Mesothelial cell of epicardium (in vitro differentiated cells): Measurements from ENCODE around the gene MGAT5. TPM values are rescaled to one million over a fixed set of nuclear protein-coding genes. Genes with fewer than 3 reads are reported as not detected.

Experiments
- DNase-seq, 2 experiments: peaks; one replicate each; pipeline ENCODE4 v3.0.0; 2021; ENCODE audit warnings: low spot score in 2 of 2; ENCODE audit not compliant: unreplicated experiment in 2 of 2
- H3K27ac Mint-ChIP-seq: 2 replicates; pipeline ENCODE4 v1.8.0; 2021; ENCODE audit warnings: mixed read lengths
- H3K27me3 Mint-ChIP-seq: 2 replicates; pipeline ENCODE4 v1.8.0; 2021; ENCODE audit warnings: low read depth, mixed read lengths
- H3K36me3 Mint-ChIP-seq: 2 replicates; pipeline ENCODE4 v1.8.0; 2021; ENCODE audit warnings: mixed read lengths
- H3K4me1 Mint-ChIP-seq: 2 replicates; pipeline ENCODE4 v1.8.0; 2021; ENCODE audit warnings: mixed read lengths
- H3K4me3 Mint-ChIP-seq: 2 replicates; pipeline ENCODE4 v1.8.0; 2021; ENCODE audit warnings: mild to moderate bottlenecking, moderate library complexity, mixed read lengths
- H3K9me3 Mint-ChIP-seq: 2 replicates; pipeline ENCODE4 v1.8.0; 2021; ENCODE audit warnings: mixed read lengths
- total RNA-seq: library from RNA; stranded (reverse); gene quantifications from 3 replicates; pipeline ENCODE4 v1.2.1, GENCODE V29; 2021
- TF ChIP-seq, protein P1 (sequence below): fragments of 200-600 bp; sonication (generic); IDR thresholded peaks from one replicate; pipeline ENCODE4 v1.5.0; 2021; ENCODE audit warnings: antibody characterized with exemption; ENCODE audit not compliant: unreplicated experiment

MGAT5 gene
- total RNA-seq, 1 donor from 2014 or later, result 41.1 TPM

DNA sequence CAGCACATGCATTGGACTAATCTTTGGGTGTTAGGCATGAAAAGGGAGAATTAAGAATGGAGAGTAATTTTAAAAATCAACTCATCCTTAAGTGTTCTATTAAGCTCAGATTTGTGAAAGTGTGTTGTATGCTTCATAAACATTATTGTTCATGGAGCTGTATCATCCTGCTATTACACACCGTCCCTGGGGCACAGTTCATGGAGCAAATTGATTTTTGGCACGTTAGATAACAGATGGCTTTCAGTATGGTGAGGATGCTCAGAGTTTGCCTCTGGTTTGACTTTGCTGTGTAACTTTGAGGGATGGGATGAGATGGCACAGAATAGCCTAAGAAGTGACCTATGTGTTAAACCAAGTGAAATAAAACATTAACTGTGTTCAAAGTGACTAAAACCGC lies 97.1 kb downstream of the MGAT5 start:
- no peaks in the 10 kb centered on the region for H3K27me3 Mint-ChIP-seq
- H3K36me3 Mint-ChIP-seq, result peaks cover 6% of the 10 kb centered on the region
- no peak overlapping the region for H3K4me3 Mint-ChIP-seq
- TF ChIP-seq, protein P1, sequence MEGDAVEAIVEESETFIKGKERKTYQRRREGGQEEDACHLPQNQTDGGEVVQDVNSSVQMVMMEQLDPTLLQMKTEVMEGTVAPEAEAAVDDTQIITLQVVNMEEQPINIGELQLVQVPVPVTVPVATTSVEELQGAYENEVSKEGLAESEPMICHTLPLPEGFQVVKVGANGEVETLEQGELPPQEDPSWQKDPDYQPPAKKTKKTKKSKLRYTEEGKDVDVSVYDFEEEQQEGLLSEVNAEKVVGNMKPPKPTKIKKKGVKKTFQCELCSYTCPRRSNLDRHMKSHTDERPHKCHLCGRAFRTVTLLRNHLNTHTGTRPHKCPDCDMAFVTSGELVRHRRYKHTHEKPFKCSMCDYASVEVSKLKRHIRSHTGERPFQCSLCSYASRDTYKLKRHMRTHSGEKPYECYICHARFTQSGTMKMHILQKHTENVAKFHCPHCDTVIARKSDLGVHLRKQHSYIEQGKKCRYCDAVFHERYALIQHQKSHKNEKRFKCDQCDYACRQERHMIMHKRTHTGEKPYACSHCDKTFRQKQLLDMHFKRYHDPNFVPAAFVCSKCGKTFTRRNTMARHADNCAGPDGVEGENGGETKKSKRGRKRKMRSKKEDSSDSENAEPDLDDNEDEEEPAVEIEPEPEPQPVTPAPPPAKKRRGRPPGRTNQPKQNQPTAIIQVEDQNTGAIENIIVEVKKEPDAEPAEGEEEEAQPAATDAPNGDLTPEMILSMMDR, result no peak
- no peak for DNase-seq
- H3K4me1 Mint-ChIP-seq, result peaks cover 10% of the 10 kb centered on the region
- H3K27ac Mint-ChIP-seq, result no peak overlapping the region
- no peaks in the 10 kb centered on the region for H3K9me3 Mint-ChIP-seq

DNA sequence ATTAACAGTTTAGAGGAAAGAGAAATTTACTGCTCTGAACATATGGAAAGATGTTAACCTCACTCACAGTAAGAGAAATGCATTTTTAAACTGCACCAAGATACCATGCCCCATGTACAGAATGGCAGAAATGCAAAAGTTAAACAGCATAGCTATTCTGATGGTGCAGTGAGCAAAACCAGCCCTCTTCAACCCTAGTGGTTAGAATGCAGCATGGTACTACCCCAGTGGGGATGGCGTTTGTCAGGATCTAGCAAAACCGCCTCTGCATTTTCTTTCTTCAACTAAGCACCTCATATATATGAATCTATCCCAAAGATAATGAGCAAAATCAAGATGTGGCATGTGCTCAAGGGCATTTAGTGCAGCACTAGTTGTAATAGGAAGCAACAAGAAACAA lies 98.0 kb downstream of the MGAT5 start:
- Mint-ChIP-seq H3K4me1 (peaks cover 7% of the 10 kb centered on the region), H3K27ac (no peak overlapping the region), H3K4me3 (no peak overlapping the region), H3K27me3 (no peaks in the 10 kb centered on the region), H3K9me3 (no peaks in the 10 kb centered on the region), H3K36me3 (peaks cover 6% of the 10 kb centered on the region)
- TF ChIP-seq, protein P1, result no peak
- no peak for DNase-seq

DNA sequence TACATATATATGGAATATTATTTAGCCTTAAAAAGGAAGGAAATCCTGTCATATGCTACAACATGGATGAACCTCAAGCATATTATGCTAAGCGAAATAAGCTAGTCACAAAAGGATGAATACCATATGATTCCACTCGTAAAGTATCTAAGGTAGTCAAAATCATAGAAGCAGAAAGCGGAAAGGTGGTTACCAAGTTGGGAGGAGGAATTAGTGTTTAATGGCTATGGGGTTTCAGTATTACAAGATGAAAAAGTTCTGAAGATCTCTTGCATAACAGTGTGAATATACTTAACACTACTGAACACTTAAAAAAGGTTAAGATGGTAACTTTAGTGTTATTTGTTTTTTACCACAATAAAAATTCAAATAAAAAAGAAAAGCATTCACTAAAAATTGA lies 99.0 kb downstream of the MGAT5 start:
- Mint-ChIP-seq H3K27ac (no peak overlapping the region), H3K36me3 (peaks cover 6% of the 10 kb centered on the region), H3K27me3 (no peaks in the 10 kb centered on the region), H3K9me3 (no peaks in the 10 kb centered on the region), H3K4me3 (no peak overlapping the region), H3K4me1 (peaks cover 7% of the 10 kb centered on the region)
- TF ChIP-seq, protein P1, result no peak
- no peak for DNase-seq

DNA sequence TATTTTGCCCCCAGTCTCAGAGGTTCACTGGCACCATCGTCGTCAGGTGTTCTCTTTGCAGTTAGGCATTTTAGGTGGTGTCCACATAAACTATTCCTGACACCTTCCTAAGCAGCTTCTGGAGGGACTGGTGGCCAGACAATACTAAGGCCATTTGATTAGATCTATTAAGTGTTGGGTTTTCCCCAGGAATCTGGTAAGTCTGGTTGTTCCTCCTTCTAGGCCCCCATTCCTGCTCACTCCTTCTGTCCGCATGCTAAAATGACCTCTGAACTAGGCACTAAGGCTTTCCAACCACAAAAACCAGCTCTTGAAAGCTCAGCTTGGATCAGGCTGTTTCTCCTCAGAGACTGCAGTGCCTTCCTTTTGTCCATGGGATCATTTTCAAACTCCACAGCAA lies 100.7 kb downstream of the MGAT5 start:
- no peak for DNase-seq
- Mint-ChIP-seq H3K4me1 (peaks cover 21% of the 10 kb centered on the region), H3K4me3 (no peak overlapping the region), H3K9me3 (no peaks in the 10 kb centered on the region), H3K27ac (no peak overlapping the region), H3K27me3 (no peaks in the 10 kb centered on the region), H3K36me3 (peaks cover 6% of the 10 kb centered on the region)
- TF ChIP-seq, protein P1, result no peak

DNA sequence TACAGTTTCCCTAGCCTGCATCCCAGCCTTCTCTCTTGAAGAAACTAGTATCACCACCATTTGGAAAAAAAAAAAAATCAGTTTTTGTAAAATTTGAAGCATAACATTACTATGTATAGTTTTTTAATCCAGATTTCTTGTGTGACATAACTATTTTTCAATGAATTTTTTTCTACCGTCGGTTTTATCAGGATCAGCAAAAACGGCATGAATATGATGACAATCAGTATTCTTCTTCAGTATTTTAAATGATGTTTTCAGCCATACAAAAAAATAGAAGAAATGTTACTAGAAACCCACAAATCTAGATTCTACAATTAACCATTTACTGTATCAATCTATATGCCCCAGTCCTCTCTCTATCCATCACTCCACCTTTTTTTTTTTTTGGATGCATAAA lies 103.9 kb downstream of the MGAT5 start:
- TF ChIP-seq, protein P1, result no peak
- Mint-ChIP-seq H3K27me3 (no peaks in the 10 kb centered on the region), H3K9me3 (no peaks in the 10 kb centered on the region), H3K36me3 (no peaks in the 10 kb centered on the region), H3K27ac (no peak overlapping the region), H3K4me1 (peaks cover 41% of the 10 kb centered on the region), H3K4me3 (no peak overlapping the region)
- no peak for DNase-seq
